Activated gamma-delta T cell treated with Interleukin-2 at 50 U/mL for 16 hours (primary cell): ENCODE results near the gene EXOC3L1.

Experiments
- DNase-seq: peaks from one replicate; pipeline ENCODE4 v3.0.0-alpha.2; 2020

Gene EXOC3L1

DNA sequence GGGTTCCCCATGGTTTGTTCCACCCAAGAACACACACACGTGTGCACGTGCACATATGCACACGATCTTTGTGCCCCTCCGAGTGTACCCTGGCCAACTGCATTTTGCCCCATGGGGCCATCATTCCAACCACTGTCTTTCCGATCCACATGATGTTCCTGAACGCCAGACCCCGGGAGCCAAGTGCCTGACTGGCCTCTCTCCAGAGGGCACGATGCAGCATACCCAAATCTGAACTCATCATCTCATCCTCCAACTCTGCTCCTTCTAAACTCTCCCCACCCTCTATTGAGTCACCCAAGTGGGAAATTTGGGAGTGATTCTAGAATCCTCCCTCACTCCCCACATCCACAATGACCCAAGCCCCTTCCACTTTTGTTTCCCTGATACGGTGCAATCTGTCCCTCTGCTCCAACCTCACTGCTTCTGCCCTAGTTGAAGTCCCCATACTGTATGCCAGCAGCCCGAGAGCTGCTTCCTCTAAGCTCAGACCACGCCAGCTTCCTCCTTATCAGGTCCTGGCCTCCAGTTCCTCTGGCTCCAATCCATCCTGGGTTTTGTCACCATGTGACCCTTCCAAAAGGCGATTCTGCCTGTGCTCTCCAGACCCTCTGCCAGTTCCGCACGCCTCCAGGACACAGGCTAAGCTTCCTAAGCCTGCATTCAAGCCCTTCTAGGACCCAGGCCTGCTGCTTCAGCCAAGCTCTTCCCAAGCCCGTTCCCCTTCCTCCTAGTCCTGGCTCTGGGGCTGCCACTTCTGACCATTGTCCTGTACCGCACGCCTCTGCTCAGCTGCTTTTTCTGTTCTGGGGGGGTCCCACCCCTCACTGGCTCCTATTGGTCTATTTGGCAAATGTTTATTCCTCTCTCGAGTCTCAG, 26.9 kb upstream of the EXOC3L1 start:
- no peak for DNase-seq

DNA sequence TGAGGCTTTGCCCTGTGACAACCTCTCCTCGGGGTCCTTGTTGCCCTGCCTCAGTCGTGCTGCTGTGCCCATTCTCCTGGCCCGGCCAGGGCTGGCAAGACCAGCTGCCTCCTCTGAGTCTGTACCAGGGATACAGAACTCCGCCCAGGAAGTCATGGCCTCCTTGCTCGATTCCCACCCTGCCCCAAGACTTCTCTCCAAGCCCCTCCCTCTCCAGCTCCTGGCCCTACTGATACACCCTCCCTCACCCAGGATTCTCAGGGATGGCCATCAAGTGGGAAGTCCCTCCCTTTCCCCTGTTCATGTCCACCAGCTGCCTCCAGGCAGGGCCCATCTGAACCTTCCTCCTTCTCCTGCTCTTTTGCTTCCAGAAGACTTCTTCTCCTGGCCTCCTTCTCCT, 25.8 kb upstream of the EXOC3L1 start:
- DNase-seq: no peak

GRCh38 chr16:67213197-67214019, 23.5 kb upstream of the EXOC3L1 start:
- DNase-seq: no peak

DNA sequence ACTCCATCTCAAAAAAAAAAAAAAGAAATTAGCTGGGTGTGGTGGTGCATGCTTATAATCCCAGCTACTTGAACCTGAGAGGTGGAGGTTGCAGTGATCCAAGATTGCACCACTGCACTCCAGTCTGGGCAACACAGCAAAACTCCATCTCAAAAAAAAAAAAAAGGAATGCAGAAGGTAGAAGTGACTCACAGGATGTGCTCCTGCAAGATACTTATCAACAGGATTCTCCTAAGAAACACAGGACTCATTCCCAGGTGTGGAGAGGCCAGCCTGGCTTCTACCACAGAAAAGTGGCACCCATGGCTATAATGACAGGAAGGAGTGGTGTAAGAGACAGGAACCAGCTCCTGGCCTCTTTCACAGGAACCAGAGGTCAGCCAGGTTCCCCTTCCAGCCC, 22.8 kb upstream of the EXOC3L1 start:
- no peak for DNase-seq

- DNase-seq: no peak
Observed at GRCh38 chr16:67211674-67212073, 21.7 kb upstream of the EXOC3L1 start.

GRCh38 chr16:67210069-67210937, 20.4 kb upstream of the EXOC3L1 start:
- DNase-seq: no peak

- DNase-seq: no peak
Observed at GRCh38 chr16:67209565-67209964, 19.6 kb upstream of the EXOC3L1 start.

GRCh38 chr16:67208154-67208896, 18.4 kb upstream of the EXOC3L1 start:
- DNase-seq: no peak

- DNase-seq: no peak
Observed at GRCh38 chr16:67207249-67208091, 17.5 kb upstream of the EXOC3L1 start.

- DNase-seq: no peak
Observed at GRCh38 chr16:67206838-67207248, 16.9 kb upstream of the EXOC3L1 start.

GRCh38 chr16:67206129-67206837, 16.3 kb upstream of the EXOC3L1 start:
- no peak for DNase-seq

DNA sequence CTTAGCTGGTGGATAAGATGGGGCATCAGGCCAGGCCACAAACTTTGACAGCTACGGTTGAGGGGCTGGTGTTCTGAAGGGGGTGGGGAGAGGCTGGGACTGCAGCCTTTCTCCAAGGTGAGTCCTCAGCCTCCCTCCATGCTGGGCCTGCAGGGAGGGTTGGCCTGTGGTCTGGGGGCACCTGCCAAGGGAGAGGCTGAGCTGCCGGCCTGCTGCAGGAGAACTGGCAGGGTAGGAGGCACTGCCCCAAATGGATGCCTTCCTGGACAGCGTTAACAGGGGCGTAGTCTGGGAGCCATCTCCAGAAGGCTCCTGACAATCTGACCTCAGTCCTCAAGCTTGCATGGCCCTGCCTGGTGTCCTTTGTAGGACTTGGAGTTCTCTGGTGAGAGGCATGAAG, 14.1 kb upstream of the EXOC3L1 start:
- no peak for DNase-seq

DNA sequence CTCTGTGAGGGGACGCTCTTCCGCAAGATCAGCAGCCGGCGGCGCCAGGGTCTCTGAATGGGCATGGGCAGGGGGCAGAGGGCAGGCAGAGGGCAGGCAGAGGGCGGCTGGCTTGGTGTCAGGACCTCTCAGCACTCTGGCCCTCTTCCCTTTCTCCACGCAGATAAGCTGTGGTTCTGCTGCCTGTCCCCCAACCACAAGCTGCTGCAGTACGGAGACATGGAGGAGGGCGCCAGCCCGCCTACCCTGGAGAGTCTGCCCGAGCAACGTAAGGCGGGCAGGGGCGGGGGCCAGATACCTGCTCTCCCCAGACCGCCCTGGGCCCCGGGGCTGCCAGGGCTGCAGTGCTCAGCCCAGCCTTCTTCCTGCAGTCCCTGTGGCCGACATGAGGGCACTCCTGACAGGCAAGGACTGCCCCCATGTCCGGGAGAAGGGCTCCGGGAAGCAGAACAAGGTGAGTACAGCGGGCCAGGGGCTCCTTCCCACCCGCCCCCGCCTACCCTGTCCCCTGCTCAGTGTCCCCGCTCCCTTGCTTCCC, 13.1 kb upstream of the EXOC3L1 start:
- no peak for DNase-seq

DNA sequence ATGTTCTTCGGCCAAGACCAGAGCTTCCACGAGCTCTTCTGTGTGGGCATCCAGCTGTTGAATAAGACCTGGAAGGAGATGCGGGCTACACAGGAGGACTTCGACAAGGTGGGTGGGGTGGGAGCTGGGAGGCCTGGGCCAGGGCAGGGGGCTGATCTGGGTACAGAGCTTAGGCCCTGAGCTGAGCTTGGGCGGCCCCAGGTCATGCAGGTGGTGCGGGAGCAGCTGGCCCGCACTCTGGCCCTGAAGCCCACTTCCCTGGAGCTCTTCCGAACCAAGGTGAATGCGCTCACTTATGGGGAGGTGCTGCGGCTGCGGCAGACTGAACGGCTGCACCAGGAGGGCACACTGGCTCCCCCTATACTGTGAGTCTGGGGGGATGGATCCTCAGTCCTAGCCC, 12.5 kb upstream of the EXOC3L1 start:
- DNase-seq: no peak

- no peak for DNase-seq
Observed at GRCh38 chr16:67201411-67202345, 11.7 kb upstream of the EXOC3L1 start.

DNA sequence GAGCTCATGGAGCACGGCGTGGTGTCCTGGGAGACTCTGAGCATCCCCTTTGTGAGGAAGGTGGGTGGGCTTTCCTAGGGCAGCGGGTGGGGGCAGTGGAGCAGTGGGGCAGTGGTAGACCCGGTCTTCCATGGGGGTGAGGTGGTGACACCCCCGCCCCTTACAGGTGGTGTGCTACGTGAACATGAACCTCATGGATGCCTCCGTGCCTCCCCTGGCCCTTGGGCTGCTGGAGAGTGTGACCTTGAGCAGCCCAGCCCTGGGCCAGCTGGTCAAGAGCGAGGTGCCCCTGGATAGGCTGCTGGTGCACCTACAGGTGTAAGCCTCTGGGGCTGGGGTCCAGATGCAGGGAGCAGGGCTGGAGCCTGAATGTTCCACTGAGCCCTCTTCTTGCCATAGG, 10.6 kb upstream of the EXOC3L1 start:
- DNase-seq: no peak

GRCh38 chr16:67199808-67200198, 9.9 kb upstream of the EXOC3L1 start:
- DNase-seq: no peak

GRCh38 chr16:67199011-67199807, 9.3 kb upstream of the EXOC3L1 start, which contains the start of gene ELMO3:
TSS of gene ELMO3 (plus strand) at chr16:67199131. CDS start at chr16:67199327, 196 bp downstream.
- no peak for DNase-seq
